ENCODE data around the gene NECTIN4. TPM values are rescaled to one million over a fixed set of nuclear protein-coding genes. Genes with fewer than 3 reads are reported as not detected.

NECTIN4 gene
- total and polyA plus RNA-seq, 2 experiments from 2014 or later: 0.16 TPM; not detected in 1

DNA sequence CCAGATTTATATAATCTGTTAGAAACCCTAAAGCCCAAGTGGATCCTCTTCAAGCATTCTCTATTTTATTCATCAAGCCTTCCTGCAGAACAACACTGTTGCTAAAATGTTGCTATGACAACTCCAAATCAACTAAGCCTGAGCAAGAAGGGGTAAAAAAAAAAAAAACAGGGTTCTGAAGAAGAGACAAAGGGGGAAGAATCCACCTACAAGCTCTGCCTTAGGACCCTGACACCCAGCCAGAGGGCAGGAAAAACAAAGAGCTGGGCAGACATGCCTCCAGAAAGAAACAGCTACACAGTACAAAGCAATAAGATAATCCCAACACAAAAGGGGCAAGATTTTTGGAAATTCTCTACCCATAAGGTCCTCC lies 44.8 kb downstream of the NECTIN4 start:
- peaks cover 33% of the 10 kb centered on the region for H3K9me3 Mint-ChIP-seq
- no peak for ATAC-seq
- peaks cover 19% of the 10 kb centered on the region for H3K36me3 ChIP-seq (ENCODE audit: insufficient read depth)
- peaks cover 25% of the 10 kb centered on the region for H3K4me1 Mint-ChIP-seq
- peak overlapping the region; percentile 52 for H3K4me3 ChIP-seq
- peak overlapping the region; percentile 86 for H3K4me2 ChIP-seq
- DNase-seq (ENCODE audit: low spot score): peak; percentile 27
- no peak overlapping the region for H2AFZ ChIP-seq
- H3K27me3 Mint-ChIP-seq (ENCODE audit: insufficient read depth, low read depth, poor library complexity): peaks cover 19% of the 10 kb centered on the region
- peaks cover 60% of the 10 kb centered on the region for H3K36me3 Mint-ChIP-seq (ENCODE audit: low read depth)
- 0 out of 2 replicates have a peak overlapping the region, but pooled peaks have one; percentile 12 for H3K27ac ChIP-seq (ENCODE audit: low read depth)
- H3F3A ChIP-seq (replicated peaks; ENCODE audit: low read depth): peaks cover 27% of the 10 kb centered on the region
- H3K27ac Mint-ChIP-seq: peak overlapping the region; percentile 88; the same call in 1 of the 2 replicates
- peak overlapping the region; percentile 97 for H3K4me3 Mint-ChIP-seq
- H3K79me2 ChIP-seq (replicated peaks; ENCODE audit: insufficient read depth): peaks cover 27% of the 10 kb centered on the region
- TF ChIP-seq EZH2phosphoT487 (IDR thresholded peaks at IDR 0.05; ENCODE audit: unreplicated experiment): no peak
- TF ChIP-seq ZNF114 (CRISPR knock-in tag; IDR thresholded peaks at IDR 0.05): no peak
- no peak for TF ChIP-seq NANOG (IDR thresholded peaks at IDR 0.05; ENCODE audit: borderline replicate concordance)
- TF ChIP-seq ZNF462 (CRISPR knock-in tag; IDR thresholded peaks at IDR 0.05): no peak
- TF ChIP-seq JUNB (IDR thresholded peaks at IDR 0.05; ENCODE audit: unreplicated experiment): no peak
- TF ChIP-seq ETS1 (IDR thresholded peaks at IDR 0.05): no peak
- TF ChIP-seq EZH2 (IDR thresholded peaks at IDR 0.05; ENCODE audit: low read depth, unreplicated experiment): no peak
- H3K27me3 ChIP-seq (ENCODE audit: insufficient read depth): peaks cover 5% of the 10 kb centered on the region; the same call in 1 of the 2 replicates
- H4K20me1 ChIP-seq (replicated peaks; ENCODE audit: insufficient read depth): no peaks in the 10 kb centered on the region; the same call in 1 of the 2 replicates
- H3K9me2 ChIP-seq (ENCODE audit: insufficient read depth): peaks cover 15% of the 10 kb centered on the region; the same call in 1 of the 2 replicates
- peaks cover 8% of the 10 kb centered on the region for H3K4me1 ChIP-seq (ENCODE audit: insufficient read depth)

Measured in GM23338 (cell line).